22Rv1 (cell line): Measurements from ENCODE around the gene OR52E8.

Experiments
- ZFX ChIP-seq: fragments of 450-650 bp; IDR thresholded peaks from 2 replicates; pipeline ENCODE4 v1.6.1; 2017; ENCODE audit warnings: antibody characterized with exemption, borderline replicate concordance
- TF ChIP-seq, protein P1 (sequence below): fragments of 450-650 bp; IDR thresholded peaks from 2 replicates; pipeline ENCODE4 v1.5.1; 2017; ENCODE audit warnings: mild to moderate bottlenecking

DNA sequence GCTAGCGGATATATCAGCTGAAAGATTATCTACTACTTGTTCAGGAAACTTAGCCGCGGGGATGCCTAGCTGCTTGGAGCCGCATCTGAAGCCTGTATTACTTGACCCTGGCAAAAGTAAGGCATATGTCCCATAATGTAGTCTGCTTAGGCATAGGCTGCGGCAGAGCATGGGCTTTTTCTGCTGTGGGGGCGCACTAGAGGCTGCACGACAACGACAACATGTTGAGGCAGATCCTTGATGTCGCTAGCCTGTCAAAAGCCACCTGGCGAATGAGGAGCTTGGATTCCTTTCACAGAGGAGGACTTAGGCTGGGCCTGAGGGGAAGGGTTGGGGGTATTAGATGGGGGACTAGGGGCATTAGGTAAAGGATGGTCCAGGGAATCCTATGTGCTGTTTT lies 49.9 kb downstream of the OR52E8 start:
- TF ChIP-seq, protein P1, sequence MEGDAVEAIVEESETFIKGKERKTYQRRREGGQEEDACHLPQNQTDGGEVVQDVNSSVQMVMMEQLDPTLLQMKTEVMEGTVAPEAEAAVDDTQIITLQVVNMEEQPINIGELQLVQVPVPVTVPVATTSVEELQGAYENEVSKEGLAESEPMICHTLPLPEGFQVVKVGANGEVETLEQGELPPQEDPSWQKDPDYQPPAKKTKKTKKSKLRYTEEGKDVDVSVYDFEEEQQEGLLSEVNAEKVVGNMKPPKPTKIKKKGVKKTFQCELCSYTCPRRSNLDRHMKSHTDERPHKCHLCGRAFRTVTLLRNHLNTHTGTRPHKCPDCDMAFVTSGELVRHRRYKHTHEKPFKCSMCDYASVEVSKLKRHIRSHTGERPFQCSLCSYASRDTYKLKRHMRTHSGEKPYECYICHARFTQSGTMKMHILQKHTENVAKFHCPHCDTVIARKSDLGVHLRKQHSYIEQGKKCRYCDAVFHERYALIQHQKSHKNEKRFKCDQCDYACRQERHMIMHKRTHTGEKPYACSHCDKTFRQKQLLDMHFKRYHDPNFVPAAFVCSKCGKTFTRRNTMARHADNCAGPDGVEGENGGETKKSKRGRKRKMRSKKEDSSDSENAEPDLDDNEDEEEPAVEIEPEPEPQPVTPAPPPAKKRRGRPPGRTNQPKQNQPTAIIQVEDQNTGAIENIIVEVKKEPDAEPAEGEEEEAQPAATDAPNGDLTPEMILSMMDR: no peak
- no peak for TF ChIP-seq ZFX
